CD4-positive, alpha-beta T cell (primary cell): ENCODE results near the gene FCMR. TPM values are rescaled to one million over a fixed set of nuclear protein-coding genes. Genes with fewer than 3 reads are reported as not detected.

Source experiments
- ATAC-seq: fragments of 200-7000 bp; cut with Tn5 transposase; one replicate; pipeline ENCODE4 v1.10.0; 2022; ENCODE audit warnings: mild to moderate bottlenecking; ENCODE audit not compliant: poor library complexity
- CTCF ChIA-PET: fragments of 350-600 bp; sonication (Branson Sonifier 250); formaldehyde crosslinking; loops from one replicate; lab custom pipeline; 2021; ENCODE audit warnings: antibody characterized with exemption, inconsistent platforms; lab: Charles Lee
- POLR2A ChIA-PET: fragments of 350-600 bp; sonication (Branson Sonifier 250); formaldehyde crosslinking; loops from one replicate; lab custom pipeline; 2021; ENCODE audit warnings: antibody characterized with exemption, inconsistent platforms; lab: Charles Lee
- DNase-seq, 14 experiments: peaks; one replicate each; pipeline ENCODE4 v3.0.0-alpha.2; 2013 to 2020; ENCODE audit warnings: mixed read lengths in 2 of 14
- H3K27ac ChIP-seq, 2 donors: one replicate each; pipeline versions ENCODE4 v1.5.1 to v1.7.0; 2013; ENCODE audit warnings: low read length in 2 of 2, low read depth in 1 of 2, mild to moderate bottlenecking in 1 of 2
- H3K27me3 ChIP-seq, 2 experiments: 1 replicate in 1 of 2; 2 replicates in 1 of 2; pipeline versions ENCODE4 v1.6.1 to v1.7.0; 2013; ENCODE audit warnings: low read length in 2 of 2, control low read depth in 1 of 2, mild to moderate bottlenecking in 1 of 2, moderate library complexity in 1 of 2; ENCODE audit not compliant: insufficient read depth in 2 of 2, control insufficient read depth in 1 of 2
- H3K36me3 ChIP-seq: one replicate; pipeline ENCODE4 v1.6.1; 2013; ENCODE audit warnings: low read length, control low read depth; ENCODE audit not compliant: insufficient read depth
- H3K4me1 ChIP-seq: one replicate; pipeline ENCODE4 v1.6.1; 2013; ENCODE audit warnings: low read length, control low read depth; ENCODE audit not compliant: insufficient read depth
- H3K4me3 ChIP-seq: one replicate; pipeline ENCODE4 v1.5.1; 2013; ENCODE audit warnings: mild to moderate bottlenecking, low read length, moderate library complexity
- H3K9me3 ChIP-seq, 2 experiments: 1 replicate in 1 of 2; 2 replicates in 1 of 2; pipeline versions ENCODE4 v1.6.1 to v1.7.0; 2013; ENCODE audit warnings: low read length in 2 of 2, mild to moderate bottlenecking in 2 of 2, control low read depth in 1 of 2, moderate library complexity in 1 of 2; ENCODE audit not compliant: control insufficient read depth in 1 of 2, insufficient read depth in 1 of 2
- H3K27ac Mint-ChIP-seq: one replicate; pipeline ENCODE4 v1.8.0; 2020; ENCODE audit warnings: mixed read lengths
- H3K27me3 Mint-ChIP-seq: one replicate; pipeline ENCODE4 v1.8.0; 2021; ENCODE audit warnings: mixed read lengths
- H3K36me3 Mint-ChIP-seq: one replicate; pipeline ENCODE4 v1.8.0; 2021; ENCODE audit warnings: low read depth, mixed read lengths
- H3K4me1 Mint-ChIP-seq: one replicate; pipeline ENCODE4 v1.8.0; 2021; ENCODE audit warnings: low read depth, mixed read lengths
- H3K4me3 Mint-ChIP-seq: one replicate; pipeline ENCODE4 v1.8.0; 2020; ENCODE audit warnings: mild to moderate bottlenecking, mixed read lengths
- H3K9me3 Mint-ChIP-seq: one replicate; pipeline ENCODE4 v1.8.0; 2020; ENCODE audit warnings: mixed read lengths
- CTCF ChIP-seq: fragments of 200-600 bp; IDR thresholded peaks from one replicate; pipeline ENCODE4 v1.8.0; 2022; ENCODE audit warnings: antibody characterized with exemption, mild to moderate bottlenecking
- intact Hi-C, 2 experiments: fragments of 100-400 bp; cut with DNase I in 1 of 2; cut with micrococcal nuclease in 1 of 2; formaldehyde crosslinking; loops; one replicate each; pipeline versions ENCODE4 v1.15.1 to v1.9.0; 2023 to 2025; cut with DNase I, micrococcal nuclease
- total RNA-seq, 174 experiments: library from RNA in 2 of 174; stranded (reverse) in 2 of 174; gene quantifications; one replicate each; pipeline ENCODE4 v1.2.3 and lab custom pipeline; 2021 to 2026

The FCMR gene
- total RNA-seq, 2 experiments from 2014 or later, result 171 to 186 TPM

- Mint-ChIP-seq H3K4me3 (no peak overlapping the region), H3K36me3 (no peaks in the 10 kb centered on the region), H3K27ac (peak overlapping the region; percentile 22), H3K4me1 (peaks cover 60% of the 10 kb centered on the region), H3K27me3 (no peaks in the 10 kb centered on the region), H3K9me3 (no peaks in the 10 kb centered on the region)
- no peak for TF ChIP-seq CTCF
- Histone ChIP-seq H3K27ac (no peak overlapping the region), H3K27me3 (no peaks in the 10 kb centered on the region), H3K9me3 (no peaks in the 10 kb centered on the region), H3K36me3 (no peaks in the 10 kb centered on the region), H3K4me1 (peaks cover 21% of the 10 kb centered on the region), H3K4me3 (no peak overlapping the region)
- intact Hi-C loops, result no loop called here
- ATAC-seq (no peak), DNase-seq (no peak)
- ChIA-PET POLR2A (interaction anchor here (1.4 to 2.6 kb wide), 3 partner anchors 10 to 16 kb away, joined by 3 to 12 read pairs (median 7); no protein-coding TSS in a partner anchor), CTCF (no interaction called here)
These were observed 30.3 kb downstream of the FCMR start for GRCh38 chr1:206891412-206891811.

GRCh38 chr1:206890125-206891060 lies 31.3 kb downstream of the FCMR start:
- peak overlapping the region; percentile 22 for H3K27ac Mint-ChIP-seq
- intact Hi-C loops, result no loop called here
- no peaks in the 10 kb centered on the region for H3K36me3 Mint-ChIP-seq
- peak overlapping the region; percentile 26 for H3K4me3 Mint-ChIP-seq
- H3K9me3 Mint-ChIP-seq, result no peaks in the 10 kb centered on the region
- peak in 3 of 14 experiments; percentile 57 to 72 (median 63) for DNase-seq
- peaks cover 50% of the 10 kb centered on the region for H3K4me1 Mint-ChIP-seq
- H3K27me3 ChIP-seq, result no peaks in the 10 kb centered on the region
- H3K9me3 ChIP-seq, result no peaks in the 10 kb centered on the region
- ChIA-PET POLR2A (interaction anchor here (1.1 to 1.4 kb wide), 4 partner anchors 10 to 19 kb away, joined by 3 to 14 read pairs (median 3); no protein-coding TSS in a partner anchor), CTCF (no interaction called here)
- peaks cover 21% of the 10 kb centered on the region for H3K4me1 ChIP-seq
- H3K27ac ChIP-seq, result no peak overlapping the region
- no peak overlapping the region for H3K4me3 ChIP-seq
- no peaks in the 10 kb centered on the region for H3K27me3 Mint-ChIP-seq
- H3K36me3 ChIP-seq, result no peaks in the 10 kb centered on the region
- ATAC-seq, result peak; percentile 78
- no peak for TF ChIP-seq CTCF

GRCh38 chr1:206887701-206888100 lies 34.0 kb downstream of the FCMR start:
- no peaks in the 10 kb centered on the region for H3K27me3 ChIP-seq
- ChIA-PET CTCF (interaction anchor here (1.1 kb wide), 1 partner anchor 10 kb away, joined by 3 read pairs; no protein-coding TSS in a partner anchor), POLR2A (interaction anchor here (2.3 to 4.1 kb wide), 2 partner anchors 12 to 17 kb away, joined by 6 to 13 read pairs; no protein-coding TSS in a partner anchor)
- no peak overlapping the region for H3K4me3 ChIP-seq
- Mint-ChIP-seq H3K9me3 (no peaks in the 10 kb centered on the region), H3K36me3 (no peaks in the 10 kb centered on the region), H3K27ac (no peak overlapping the region), H3K27me3 (no peaks in the 10 kb centered on the region), H3K4me1 (peaks cover 35% of the 10 kb centered on the region), H3K4me3 (no peak overlapping the region)
- no peak overlapping the region for H3K27ac ChIP-seq
- H3K4me1 ChIP-seq, result peaks cover 21% of the 10 kb centered on the region
- TF ChIP-seq CTCF, result no peak
- H3K9me3 ChIP-seq, result no peaks in the 10 kb centered on the region
- no peaks in the 10 kb centered on the region for H3K36me3 ChIP-seq
- intact Hi-C loops, result no loop called here
- DNase-seq (no peak), ATAC-seq (no peak)
